ENCODE measurements around the gene KCTD2.

DNA sequence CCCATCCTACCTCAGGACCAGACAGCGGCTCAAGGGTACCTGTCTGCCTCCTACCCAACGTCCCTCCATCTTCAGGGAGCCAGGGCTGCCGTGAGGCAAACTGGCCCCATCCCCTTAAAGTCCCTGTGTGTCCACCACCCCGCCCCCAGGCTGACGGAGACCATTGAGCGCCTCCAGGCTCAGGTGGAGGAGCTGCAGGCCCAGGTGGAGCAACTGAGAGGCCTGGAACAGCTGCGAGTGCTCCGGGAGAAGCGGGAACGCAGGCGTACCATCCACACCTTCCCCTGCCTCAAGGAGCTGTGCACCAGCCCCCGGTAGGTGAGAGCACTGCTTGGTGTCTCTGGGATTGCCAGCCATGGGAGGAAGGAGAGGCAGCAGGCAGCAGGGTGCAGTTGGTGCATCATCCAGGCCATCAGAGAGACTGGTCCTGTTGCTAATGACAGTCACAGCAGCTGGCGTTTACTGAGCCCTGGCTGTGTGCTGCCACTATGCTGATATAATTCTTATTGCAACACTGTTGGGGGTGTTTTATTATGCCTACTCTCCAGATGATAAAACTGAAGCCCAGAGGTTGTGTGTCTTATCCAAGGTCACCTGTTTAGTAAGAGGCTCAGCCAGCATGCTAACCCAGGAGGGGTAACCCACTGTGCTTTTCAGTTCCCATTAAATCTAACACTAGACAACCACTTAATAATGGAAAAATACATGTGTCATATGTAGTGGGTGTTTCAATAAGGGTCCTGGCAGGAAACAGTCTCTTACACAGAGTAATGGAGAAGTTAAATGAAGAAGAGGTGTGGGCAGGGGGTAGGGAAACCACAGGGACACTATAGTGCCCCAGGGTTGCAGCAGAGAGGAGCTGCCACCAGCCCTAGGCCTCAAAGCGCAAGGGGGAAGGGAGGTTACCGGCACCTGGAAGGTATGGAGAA lies 44.8 kb upstream of the KCTD2 start:
- TF ChIP-seq, protein P1, sequence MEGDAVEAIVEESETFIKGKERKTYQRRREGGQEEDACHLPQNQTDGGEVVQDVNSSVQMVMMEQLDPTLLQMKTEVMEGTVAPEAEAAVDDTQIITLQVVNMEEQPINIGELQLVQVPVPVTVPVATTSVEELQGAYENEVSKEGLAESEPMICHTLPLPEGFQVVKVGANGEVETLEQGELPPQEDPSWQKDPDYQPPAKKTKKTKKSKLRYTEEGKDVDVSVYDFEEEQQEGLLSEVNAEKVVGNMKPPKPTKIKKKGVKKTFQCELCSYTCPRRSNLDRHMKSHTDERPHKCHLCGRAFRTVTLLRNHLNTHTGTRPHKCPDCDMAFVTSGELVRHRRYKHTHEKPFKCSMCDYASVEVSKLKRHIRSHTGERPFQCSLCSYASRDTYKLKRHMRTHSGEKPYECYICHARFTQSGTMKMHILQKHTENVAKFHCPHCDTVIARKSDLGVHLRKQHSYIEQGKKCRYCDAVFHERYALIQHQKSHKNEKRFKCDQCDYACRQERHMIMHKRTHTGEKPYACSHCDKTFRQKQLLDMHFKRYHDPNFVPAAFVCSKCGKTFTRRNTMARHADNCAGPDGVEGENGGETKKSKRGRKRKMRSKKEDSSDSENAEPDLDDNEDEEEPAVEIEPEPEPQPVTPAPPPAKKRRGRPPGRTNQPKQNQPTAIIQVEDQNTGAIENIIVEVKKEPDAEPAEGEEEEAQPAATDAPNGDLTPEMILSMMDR (IDR thresholded peaks at IDR 0.05) = no peak
- TF ChIP-seq POLR2A (IDR thresholded peaks at IDR 0.05; ENCODE audit: low read depth) = no peak

All from esophagus muscularis mucosa (tissue), 3 donors.